Measurements from ENCODE around the gene PDE8A.
A peak's percentile ranks its signal among the peaks of the same experiment; 100 is the strongest.
"Not testable (repeated sequence)": the region's sequence is repeated elsewhere in the genome, so short reads cannot be mapped to it uniquely, and the experiment has no call there.

Gene PDE8A

DNA sequence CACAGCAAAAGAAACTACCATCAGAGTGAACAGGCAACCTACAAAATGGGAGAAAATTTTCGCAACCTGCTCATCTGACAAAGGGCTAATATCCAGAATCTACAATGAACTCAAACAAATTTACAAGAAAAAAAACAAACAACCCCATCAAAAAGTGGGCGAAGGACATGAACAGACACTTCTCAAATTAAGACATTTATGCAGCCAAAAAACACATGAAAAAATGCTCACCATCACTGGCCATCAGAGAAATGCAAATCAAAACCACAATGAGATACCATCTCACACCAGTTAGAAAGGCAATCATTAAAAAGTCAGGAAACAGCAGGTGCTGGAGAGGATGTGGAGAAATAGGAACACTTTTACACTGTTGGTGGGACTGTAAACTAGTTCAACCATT lies 30.1 kb downstream of the PDE8A start:
- not testable (repeated sequence) for DNase-seq

DNA sequence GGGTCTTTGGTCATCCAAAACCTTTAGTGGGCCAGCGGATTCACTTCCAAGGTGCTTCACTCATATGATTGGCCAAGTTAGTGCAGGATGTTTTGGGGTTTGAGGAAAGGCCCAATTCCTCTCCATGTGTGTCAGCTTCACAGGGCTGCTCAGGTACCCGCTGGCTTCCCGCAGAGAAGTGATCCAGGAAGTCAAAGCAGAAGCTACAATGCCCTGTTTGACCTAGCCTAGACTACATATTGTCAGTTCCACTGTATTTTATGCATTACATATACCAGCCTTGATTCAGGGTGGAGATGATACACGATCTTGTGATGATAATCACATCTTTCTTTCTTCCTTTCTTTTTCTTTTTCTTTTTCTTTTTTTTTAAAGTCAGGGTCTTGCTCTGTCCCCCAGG lies 32.1 kb downstream of the PDE8A start:
- DNase-seq, result no peak

DNA sequence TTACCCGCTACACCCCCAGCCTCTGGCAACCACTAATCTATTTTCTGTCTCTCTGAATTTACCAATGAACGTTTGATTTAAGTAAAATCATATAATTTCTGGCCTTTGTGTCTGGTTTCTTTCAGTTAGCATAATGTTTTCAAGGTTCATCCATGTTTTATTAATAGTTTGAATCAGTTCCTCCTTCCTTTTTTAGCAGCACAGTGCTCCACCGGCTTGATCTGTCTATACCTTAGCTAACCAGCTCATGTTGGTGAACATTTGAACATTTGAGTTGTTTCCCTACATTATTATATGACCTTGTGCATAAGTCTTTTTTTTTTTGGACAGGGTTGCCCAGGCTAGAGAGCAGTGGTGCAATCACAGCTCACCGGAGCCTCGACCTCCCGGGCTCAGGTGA lies 33.3 kb downstream of the PDE8A start:
- DNase-seq, result no peak

DNA sequence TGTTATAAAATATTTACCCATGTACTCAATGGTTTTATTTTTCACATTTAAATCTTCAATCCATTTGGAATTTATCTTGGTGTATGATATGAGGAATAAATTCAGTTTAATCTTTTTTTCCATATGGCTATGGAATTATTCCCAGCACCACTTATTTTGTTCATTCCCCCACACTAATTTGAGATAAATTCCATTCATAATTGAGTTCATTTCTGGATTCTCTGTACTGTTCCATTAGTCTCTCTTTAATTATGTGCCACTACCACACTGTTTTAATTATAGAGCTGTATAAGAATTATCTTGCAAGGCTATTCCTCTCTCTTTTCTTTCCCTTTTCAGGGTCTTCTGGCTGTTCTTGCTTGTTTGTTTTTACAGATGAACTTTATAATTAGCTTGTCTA lies 34.6 kb downstream of the PDE8A start:
- DNase-seq, result no peak

DNA sequence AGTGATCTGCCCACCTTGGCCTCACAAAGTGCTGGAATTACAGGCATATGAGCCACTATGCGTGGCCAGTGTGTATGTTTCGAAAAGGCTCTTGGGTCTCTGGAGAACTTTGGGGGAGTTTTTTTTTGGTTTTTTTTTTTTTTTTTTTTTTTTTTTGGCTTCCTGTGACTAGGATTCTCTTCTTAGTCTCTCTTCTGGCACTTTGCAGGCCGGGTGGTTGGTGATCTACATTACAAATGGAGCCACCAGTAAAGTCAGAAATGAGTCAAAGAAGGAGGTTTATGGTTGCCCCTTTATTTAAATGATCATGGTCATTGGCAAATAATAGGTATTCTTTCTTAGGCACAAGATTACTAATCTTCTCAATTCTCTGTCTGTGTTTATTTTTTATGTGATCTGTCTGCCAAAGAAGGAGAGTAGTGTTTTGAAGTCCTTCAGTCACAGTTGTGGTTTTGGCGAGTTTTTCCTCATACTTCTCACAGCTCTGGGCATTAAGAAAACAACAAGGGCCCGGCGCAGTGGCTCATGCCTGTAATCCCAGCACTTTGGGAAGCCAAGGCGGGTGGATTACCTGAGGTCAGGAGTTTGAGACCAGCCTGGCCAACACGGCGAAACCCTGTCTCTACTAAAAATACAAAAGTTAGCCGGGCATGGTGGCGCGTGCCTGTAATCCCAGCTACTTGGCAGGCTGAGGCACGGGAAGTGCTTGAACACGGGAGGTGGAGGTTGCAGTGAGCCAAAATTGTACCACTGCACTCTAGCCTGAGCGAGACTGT lies 38.3 kb downstream of the PDE8A start:
- DNase-seq, result no peak

DNA sequence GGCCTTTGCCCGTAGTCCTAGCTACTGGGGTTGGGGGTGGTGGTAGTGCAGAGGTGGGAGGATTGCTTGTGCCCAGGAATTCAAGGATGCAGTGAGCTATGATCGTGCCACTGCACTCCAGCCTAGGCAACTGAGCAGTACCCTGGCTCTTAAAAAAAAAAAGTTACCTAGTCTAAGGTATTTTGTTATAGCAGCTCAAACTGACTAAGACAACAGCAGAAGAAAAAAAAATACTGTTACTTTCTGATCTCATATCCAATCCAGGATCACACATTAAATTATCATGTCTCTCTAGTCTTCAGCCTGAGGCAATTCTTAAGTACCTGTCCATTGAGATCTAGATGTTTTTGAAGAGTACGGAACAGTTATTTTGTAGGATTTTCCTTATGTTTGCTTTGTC lies 39.8 kb downstream of the PDE8A start:
- DNase-seq, result no peak

DNA sequence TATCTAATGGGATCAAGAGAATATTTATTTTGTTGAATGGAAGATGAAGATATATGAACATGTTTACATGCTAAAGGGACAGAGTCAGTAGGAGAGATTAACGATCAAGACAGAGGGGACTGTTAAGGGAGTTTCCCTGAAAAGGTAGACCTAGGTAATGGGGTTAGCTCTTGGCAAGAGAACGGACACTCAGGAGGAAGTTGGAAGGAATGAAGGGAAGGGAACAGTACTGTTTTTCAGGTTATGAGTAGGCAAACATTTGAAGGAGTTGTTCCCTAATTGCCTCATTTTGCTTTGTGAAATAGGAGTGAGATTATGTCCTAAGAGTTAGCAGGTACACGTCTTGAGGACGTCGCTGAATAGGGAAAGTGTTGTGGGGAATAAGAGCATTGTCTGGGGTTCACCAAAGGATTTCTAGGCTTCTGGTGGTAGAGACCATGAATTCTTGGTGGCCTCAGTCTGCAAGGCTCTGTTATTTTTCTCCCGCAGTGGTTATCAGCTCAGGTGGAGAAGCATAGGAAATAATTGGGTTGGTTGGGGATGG lies 41.3 kb downstream of the PDE8A start:
- DNase-seq, result no peak

DNA sequence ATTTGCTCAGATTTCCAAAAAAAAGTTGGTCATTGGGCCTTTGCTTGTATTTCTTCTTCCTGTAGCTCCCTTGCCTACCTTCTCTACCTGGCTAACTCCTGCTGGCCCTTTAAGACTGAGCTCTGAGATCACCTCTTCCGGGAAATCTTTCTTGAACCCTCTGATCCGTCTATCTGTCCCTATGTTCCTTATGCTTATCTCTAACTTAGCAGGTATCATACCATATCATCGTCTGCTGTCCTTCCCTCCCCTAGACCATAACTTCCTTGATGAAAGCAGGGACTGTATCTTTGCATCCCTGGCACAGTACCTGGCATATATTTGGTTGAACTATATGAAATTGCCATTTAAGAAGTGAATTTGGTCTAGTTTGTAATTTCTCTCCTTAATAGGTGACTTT lies 42.3 kb downstream of the PDE8A start:
- no peak for DNase-seq

DNA sequence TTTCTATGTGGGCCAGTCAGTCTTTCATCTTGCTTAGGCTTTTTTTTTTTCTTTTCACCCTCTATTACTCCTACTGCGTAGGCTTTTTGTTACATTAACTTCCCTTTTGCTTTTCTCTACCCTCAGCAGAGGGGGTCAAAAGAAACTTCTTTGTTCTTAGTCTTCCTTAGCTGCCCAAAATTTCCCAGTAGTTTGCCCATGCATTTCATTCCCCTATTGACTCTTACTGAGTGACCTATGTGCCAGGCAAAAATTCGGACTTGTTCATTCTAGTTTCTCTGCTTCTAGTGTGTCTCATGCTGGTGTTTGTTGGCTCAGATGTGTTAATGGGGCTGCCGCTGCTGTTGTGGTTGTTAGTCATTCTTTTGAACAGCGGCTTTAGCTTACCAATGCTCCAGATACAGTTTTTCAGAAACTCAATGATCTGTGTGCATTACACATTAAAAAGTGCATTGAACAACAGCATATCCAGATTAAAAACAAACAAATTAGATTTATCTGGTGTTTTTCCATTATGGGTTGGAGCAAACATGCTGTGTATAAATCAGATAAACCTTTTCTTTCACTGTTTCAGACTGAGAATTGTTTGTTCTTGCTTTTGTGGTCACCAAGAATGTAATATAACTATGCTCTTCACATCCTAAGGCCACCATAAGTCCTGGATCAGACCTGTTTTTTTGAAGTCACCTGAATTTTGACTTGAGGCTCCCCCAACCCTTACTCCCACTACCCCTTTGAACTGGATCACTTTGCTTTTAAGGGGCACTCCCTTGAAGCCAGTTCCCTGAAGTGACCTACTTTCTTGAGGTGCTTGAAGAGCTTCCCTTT lies 43.1 kb downstream of the PDE8A start:
- DNase-seq, result peak; percentile 15

DNA sequence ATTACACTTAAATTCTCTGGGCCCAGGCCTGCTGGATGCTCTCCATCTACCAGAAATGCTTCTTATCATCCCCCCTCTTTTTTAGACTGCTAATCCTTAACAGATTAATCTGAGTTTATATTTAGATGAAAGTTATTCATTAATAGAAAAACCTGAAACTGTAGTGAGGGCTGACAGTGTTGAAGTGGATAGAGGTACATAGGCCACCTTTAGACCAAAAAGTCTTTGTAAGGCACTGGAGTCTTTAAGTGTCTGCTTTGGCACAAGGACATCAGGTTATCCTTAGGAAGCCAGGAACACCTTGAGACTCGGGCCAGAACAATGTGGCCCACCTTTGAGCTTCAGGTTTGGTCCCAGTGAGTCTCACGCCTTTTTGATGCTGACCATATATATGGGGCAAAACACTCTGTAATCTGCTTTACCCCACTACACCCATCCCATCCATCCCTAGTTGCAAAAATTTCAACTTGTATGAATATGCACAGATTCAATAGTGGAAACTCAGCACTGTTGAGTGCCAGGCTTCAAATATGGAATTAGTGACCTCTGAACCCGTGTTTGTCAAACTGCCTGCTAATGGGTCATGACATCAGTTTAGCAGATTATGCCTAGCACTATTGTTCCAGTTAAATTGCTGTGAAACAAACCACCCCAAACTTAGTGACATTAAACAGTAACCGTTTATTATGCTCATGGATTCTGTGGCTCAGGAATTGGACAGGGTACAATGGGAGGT lies 44.0 kb downstream of the PDE8A start:
- no peak for DNase-seq

DNA sequence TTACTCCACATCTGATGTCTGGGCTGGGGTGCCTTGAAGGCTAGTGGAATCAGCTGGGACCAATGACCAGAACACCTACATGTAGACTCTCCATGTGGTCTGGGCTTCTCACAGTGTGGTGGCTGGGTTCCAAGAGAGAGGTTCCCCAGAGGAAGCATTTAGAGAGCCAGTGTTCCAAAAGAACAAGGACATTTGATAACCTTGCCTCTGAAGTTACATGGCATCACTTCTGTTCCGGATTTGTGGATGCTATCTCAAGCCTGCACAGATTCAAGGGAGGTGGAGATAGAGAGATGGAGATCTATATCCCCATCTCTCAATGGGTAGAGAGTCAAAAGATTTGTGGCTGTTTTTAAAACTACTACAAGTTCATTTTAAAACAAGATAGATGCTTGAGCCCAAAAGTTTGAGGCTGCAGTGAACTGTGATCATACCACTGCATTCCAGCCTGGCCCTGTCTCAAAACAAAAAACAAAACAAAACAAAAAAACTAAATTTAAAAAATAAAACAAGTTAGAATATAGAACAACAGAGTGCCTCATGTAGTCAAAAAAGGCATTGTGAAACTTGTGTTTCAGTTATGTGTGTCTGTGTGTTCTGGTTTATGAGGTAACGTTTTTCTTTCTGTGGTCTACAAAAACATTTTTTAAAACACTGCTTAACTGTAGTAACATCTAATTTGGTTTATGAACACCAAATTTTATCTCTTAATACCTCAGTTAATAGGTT lies 44.8 kb downstream of the PDE8A start:
- no peak for DNase-seq

DNA sequence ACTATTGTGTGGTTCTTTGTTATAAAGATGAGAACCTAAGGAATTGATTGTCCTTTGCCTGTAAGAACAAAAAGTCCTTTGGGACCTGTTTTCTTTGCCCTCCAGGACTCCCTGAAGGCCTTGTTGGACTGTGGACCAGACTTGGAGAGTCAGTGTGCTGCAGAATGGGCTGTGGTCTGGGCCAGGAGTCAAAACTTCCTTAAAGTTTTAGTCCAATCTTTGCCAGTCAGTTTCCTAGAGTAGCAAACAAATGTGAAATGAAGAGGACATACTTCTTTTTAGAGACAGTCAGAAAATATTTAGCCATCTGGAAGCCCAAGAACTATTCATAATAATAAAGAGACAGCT lies 45.4 kb downstream of the PDE8A start:
- DNase-seq, result no peak

DNA sequence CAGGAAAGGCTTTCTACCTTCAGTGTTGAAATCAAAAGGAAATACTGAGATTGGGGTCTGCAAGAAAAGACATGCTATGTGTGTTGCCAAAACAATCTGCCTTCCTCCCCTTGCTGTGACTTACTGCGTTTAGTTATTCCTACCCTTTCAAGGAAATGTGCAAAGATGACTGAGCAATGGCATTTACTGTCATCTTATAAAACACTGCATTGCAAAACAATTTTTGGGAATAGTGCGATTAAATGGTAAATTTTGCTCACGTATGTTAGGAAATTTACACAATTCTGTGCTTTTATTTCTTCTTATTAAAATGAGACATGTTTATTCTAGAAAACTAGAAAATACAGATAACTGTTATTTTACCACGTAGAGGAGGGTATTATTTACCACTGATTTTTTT lies 45.8 kb downstream of the PDE8A start:
- DNase-seq, result no peak

DNA sequence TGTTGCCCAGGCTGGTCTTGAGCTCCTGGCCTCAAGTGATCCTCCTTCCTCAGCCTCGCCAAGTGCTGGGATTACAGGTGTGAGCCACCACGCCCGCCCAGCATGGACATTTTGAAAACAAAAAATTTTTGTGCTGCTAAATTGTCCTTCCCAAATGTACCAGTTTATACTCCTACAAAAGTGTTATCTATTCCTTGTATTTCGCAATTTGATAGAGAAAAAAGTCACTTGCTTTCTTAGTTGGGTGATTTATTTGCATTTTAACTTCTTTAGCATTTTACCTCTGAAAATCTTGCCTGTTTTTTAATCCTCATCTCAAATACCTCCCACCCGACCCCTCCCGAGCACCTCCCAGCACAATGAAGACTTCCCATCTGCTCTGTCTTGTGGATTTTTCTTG lies 46.8 kb downstream of the PDE8A start:
- DNase-seq, result no peak

DNA sequence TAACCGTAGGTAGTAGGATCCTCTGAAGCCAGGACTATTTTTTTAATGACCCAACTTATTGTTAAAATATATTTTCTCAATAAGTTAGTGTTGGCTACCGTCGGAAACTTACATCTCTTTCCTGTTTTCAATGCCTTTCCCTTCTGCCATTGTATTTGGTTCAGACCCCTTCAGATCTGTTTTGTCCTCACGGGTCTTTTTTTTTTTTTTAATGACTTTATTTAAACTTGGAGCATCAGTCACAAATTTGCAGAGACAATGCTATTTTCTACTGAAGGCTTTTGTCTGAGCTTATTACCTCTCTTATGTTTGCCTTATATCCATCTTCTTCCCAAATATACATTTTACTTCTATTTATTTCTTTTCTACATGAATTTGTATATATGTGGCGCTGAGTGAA lies 47.6 kb downstream of the PDE8A start:
- no peak for DNase-seq

DNA sequence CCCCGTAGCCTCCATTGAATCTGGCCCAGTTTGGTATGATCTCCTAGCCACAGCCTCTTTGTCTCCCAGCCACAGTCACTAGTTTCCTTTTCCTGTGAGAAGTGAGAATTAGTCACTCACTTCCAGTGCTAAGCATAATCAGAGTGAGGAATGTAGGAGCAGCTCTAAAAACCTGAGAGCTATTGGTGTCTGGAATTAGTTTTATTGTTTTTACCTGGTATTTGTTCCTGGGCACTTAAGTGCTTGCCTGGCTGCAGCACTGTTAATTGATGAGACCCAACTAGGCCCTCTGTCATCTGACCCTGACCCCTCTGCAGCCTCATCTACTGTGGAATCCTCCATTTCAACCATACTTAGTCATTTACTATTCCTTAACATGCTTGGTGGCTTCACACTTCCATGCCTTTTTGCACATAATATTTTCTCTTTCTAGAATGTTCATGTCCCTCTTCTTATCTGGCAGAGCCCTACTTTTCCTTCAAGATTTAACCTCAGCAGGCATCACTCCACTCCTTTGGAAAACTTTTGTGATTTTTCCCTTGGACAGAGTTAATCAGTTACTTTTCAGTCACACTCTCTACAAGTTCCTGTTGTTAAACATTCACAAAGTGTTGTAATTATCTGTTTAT lies 48.8 kb downstream of the PDE8A start:
- DNase-seq, result peak; percentile 12

DNA sequence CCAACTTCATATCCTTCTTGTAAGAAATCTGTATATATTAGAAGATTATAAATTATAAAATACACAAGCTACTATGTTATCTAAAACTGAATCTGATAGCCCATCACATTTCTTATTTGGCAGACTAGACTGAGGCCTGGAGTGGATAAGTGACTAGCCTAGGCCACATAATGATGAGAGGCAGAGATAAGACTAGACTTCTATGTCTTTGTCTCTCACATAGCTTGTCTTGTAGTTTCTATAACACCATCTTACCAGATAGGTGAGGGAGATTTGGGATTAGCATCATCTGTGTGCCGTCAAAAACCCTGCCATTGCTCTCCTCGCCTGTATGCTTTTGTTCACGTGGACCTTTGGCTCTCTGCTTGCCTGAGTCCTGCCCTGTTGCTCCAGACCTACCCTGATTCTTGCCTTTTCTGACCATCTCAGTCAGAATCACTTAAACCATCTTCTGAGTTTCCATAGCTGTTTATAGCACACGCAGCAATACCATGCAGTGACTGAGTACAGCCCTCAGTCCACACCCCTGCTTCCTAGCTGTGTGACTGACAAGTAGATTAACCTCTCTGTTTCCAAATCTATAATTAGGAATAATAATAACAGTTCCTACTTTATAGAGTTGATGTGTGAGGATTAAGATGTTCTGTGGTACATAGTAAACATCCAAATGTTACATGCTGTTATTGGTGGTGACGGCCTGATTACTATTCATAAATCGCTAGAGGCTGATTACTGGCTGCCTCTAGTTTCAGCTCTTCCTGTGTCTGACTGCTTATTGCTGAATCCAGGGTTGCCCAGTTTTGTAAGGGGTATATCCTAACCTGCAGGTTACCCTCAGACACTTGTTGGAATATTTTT lies 49.7 kb downstream of the PDE8A start:
- no peak for DNase-seq

DNA sequence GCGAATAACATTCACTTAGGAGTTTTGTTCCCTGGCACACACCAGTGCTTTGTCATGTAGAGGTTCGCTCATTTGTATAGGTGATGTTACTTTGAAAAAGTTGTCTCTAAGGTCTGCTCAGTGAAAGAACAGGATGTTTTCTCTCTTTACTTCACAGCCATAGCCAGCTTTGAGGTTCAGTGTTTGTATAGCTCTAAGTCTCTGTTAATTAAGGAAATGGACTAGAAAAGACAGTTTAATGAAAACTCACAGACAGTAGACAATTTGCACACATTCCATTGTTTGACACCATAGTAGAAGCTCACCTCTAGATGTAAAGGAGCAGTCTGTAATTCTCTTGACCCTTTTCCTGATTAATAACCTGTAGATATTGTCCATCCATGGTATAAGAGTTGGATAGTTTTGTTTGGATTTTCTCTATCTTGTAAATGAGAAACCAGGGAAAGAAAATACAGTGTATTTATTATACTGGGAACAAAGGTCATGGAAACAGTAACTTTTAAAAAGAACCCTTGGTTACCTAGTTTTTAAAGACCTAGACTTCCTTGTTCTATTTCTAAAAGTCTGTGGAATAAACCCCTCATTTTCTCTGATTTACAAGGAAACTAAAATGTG lies 50.4 kb downstream of the PDE8A start:
- DNase-seq, result no peak

DNA sequence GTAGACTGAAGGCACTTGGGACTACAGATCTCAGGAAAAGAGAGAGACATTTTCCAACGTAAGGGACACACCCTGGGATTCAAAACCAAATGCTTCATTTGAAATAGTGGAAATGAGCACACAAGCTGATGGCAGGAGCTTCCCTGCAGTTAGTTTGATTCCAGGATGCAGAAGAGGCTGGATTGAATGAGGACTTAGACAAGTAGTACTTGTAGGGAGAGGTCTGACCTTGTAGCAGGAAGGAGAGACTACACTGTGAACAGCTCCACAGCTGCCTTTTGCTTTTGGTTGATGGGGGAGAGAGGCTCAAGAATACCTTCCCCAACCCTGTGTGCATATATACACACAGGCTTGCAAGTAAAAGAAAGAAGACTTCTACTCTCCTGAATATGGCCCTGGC lies 51.5 kb downstream of the PDE8A start:
- DNase-seq, result no peak

DNA sequence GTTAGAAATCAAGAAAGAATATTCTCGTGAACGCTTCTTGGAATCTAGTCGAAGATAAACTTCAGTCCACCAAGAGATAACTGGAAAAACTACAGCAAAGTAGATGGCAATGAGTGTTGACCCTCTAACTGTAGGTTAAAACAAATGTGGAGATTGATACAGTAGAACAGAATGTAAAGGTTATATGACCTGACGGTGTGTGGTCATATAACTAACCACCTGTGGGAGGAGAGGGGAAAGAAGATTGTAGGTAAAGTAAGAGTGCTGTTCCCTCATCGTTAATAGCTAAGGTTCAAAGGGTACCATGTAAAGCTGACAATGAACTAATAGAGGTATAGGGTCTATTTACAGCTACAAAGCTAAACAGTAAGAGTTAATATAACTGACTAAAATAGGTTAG lies 52.6 kb downstream of the PDE8A start:
- DNase-seq, result no peak

DNA sequence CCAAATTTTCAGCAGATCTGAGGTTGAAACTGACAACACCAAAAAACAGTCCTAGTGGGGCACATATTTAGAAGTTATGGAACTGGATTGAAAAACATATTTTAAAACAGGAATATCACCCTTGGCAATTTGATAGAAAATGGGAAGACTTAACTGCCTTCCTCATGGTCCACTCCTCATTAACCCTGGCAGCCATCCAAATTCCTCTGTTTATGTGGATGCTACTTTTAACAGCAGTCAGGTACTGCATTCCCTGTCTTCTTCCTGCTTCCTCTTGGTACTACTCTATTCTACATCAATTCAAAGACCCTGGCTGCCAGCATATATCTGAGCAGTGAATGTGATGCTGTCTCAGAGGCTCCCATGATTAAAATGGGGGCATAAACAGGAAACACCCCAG lies 54.3 kb downstream of the PDE8A start:
- peak; percentile 21 for DNase-seq

Measured in DMS53 (cell line).